AG04450 (cell line): ENCODE measurements around the gene DCDC1. TPM values are rescaled to one million over a fixed set of nuclear protein-coding genes. Genes with fewer than 3 reads are reported as not detected.

Experiments
- CTCF ChIA-PET: fragments of 300-600, 350-600 bp; formaldehyde crosslinking; extraction: SDS; loops from one replicate; lab custom pipeline; 2022; ENCODE audit warnings: antibody characterized with exemption, inconsistent platforms; lab: Charles Lee
- POLR2A ChIA-PET: fragments of 350-600 bp; formaldehyde crosslinking; extraction: SDS; loops from one replicate; lab custom pipeline; 2021; ENCODE audit warnings: antibody characterized with exemption, inconsistent platforms; lab: Yijun Ruan, JAX
- DNase-seq: peaks from one replicate; pipeline ENCODE4 v3.0.0-alpha.2; 2011; ENCODE audit warnings: low read depth, low spot score
- H3K27ac ChIP-seq: one replicate; pipeline ENCODE4 v1.5.1; 2012; ENCODE audit warnings: low read depth, low read length, control low read depth
- H3K27me3 ChIP-seq: one replicate; pipeline ENCODE4 v1.6.0; 2012; ENCODE audit warnings: low read length; ENCODE audit not compliant: control insufficient read depth, insufficient read depth
- H3K4me3 ChIP-seq: 2 replicates; pipeline ENCODE4 v1.5.1; 2011; ENCODE audit warnings: mild to moderate bottlenecking, low read depth, low read length, control low read depth
- H3K9me3 ChIP-seq: 2 replicates; pipeline ENCODE4 v1.5.1; 2012; ENCODE audit warnings: low read length; ENCODE audit not compliant: control insufficient read depth, insufficient read depth
- polyA plus RNA-seq: library from polyadenylated mRNA; depleted of rRNA; stranded (reverse); fragments of >200 nt; gene quantifications from 2 replicates; pipeline ENCODE4 v1.2.3, GENCODE V29; 2011
- TF ChIP-seq, protein P1 (sequence below): IDR thresholded peaks from 2 replicates; pipeline ENCODE4 v1.5.1; 2011; ENCODE audit warnings: low read depth, low read length, control low read depth, inconsistent platforms

Gene DCDC1
- polyA plus RNA-seq, 1 experiment: 0.02 TPM

DNA sequence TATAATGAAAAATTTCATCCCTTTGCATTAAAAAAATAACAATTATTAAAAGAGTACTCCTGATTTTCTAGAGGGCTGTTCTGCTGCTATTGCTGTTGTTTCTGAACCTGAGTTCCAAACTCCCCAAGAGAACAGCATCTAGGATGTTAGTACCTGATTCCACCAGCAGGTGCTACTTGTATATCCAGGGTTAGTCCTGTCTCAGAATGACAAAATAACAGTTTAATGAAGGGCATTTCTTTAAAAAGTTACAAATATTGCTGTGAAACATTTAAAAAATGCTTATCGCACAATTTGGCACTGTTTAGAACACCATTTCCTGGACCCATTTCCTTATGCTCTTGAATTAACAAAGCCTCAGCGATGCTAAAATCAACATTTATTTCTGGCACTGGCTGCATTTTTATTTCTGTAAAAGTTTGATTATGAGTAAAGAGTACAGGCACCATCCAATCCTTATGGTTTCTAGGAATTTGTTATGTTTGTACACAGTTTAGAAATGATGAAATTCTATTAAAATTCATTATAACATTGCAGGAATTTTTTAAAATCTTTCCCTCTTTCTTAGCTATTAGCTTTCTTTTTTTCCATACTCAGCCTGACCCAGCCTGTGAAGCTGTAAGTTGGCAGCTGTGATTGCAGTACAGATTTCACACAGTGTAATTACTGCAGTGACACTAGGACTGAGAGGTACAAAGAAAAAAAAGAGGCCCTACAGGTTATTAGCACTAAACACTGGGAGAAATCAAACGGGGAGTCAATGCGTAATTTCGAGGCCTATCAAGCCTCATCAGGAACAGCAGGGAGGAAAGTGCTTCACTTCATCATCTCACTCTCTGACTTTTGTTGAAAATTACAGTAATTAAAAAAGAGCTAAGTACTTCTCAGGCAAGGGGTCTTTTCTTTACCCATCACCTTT is 208.8 kb downstream of the DCDC1 start:
- Histone ChIP-seq H3K9me3 (no peaks in the 10 kb centered on the region), H3K27me3 (no peaks in the 10 kb centered on the region), H3K4me3 (no peak overlapping the region), H3K27ac (no peak overlapping the region)
- TF ChIP-seq, protein P1, sequence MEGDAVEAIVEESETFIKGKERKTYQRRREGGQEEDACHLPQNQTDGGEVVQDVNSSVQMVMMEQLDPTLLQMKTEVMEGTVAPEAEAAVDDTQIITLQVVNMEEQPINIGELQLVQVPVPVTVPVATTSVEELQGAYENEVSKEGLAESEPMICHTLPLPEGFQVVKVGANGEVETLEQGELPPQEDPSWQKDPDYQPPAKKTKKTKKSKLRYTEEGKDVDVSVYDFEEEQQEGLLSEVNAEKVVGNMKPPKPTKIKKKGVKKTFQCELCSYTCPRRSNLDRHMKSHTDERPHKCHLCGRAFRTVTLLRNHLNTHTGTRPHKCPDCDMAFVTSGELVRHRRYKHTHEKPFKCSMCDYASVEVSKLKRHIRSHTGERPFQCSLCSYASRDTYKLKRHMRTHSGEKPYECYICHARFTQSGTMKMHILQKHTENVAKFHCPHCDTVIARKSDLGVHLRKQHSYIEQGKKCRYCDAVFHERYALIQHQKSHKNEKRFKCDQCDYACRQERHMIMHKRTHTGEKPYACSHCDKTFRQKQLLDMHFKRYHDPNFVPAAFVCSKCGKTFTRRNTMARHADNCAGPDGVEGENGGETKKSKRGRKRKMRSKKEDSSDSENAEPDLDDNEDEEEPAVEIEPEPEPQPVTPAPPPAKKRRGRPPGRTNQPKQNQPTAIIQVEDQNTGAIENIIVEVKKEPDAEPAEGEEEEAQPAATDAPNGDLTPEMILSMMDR: peak; percentile 46
- POLR2A ChIA-PET: no interaction called here
- CTCF ChIA-PET: no interaction called here
- no peak for DNase-seq

DNA sequence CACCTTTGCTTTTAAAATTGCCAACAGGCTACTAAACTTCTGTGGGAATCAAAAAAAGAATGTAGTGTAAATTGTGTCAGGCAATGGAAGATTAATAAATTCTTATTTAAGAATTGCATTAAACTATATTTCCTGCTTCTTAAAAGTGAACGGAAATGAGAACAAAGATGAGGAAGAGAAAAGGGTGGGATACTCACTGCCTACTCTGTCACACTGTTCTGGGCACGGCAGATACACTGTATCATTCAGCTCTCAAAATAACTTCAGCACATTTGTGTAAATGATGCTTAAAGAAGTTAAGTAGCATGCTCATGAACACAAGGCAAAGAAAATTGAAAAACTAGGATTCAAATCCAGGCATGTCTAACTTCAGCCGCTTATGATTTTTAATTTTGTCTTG is 218.7 kb downstream of the DCDC1 start:
- TF ChIP-seq, protein P1: no peak
- DNase-seq: no peak
- Histone ChIP-seq H3K9me3 (peaks cover 4% of the 10 kb centered on the region; the same call in 1 of the 2 replicates), H3K27ac (no peak overlapping the region), H3K4me3 (no peak overlapping the region), H3K27me3 (no peaks in the 10 kb centered on the region)
- ChIA-PET POLR2A (no interaction called here), CTCF (no interaction called here)

DNA sequence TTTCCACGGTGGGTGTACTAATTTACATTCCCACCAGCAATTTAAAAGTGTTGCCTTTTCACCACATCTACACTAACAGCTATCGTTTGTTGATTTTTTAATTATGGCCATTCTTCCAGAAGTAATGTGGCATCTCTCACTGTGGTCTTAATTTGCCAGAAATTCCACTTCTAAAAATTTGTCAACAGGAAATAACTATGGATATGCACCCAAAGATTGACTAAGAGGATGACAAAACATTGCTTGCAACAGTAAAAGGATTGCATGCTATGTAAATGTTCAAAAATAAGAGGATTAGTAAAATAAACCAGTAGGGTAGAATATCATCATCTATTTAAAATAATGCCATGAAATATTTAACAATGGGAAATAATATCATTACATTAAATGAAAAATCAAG is 219.5 kb downstream of the DCDC1 start:
- no peak for DNase-seq
- no peaks in the 10 kb centered on the region for H3K27me3 ChIP-seq
- CTCF ChIA-PET: no interaction called here
- no peak overlapping the region for H3K27ac ChIP-seq
- no peak overlapping the region for H3K4me3 ChIP-seq
- H3K9me3 ChIP-seq: peaks cover 4% of the 10 kb centered on the region; the same call in 1 of the 2 replicates
- POLR2A ChIA-PET: no interaction called here
- TF ChIP-seq, protein P1: no peak

DNA sequence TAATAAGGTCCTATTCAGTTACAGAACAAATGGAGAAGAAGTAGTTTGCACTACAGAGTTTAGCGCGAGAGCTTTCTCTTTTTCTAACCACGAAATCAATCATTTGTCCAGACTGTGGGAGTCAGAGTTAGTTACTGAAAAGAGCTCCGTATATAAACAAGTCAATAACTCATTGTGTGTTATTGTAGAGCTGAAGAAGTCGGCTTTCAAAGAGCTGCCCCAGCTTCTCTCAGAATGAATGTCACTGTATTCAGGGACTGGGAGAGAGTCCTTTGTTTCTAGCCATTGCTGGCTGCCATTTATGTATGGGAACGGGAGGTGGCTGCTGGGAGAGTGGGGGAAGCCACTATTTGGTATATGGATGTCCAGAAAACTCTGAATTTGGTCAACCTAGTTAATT is 227.8 kb downstream of the DCDC1 start:
- TF ChIP-seq, protein P1: no peak
- H3K9me3 ChIP-seq: no peaks in the 10 kb centered on the region
- CTCF ChIA-PET: no interaction called here
- H3K27me3 ChIP-seq: no peaks in the 10 kb centered on the region
- no peak for DNase-seq
- no peak overlapping the region for H3K4me3 ChIP-seq
- POLR2A ChIA-PET: no interaction called here
- H3K27ac ChIP-seq: no peak overlapping the region

DNA sequence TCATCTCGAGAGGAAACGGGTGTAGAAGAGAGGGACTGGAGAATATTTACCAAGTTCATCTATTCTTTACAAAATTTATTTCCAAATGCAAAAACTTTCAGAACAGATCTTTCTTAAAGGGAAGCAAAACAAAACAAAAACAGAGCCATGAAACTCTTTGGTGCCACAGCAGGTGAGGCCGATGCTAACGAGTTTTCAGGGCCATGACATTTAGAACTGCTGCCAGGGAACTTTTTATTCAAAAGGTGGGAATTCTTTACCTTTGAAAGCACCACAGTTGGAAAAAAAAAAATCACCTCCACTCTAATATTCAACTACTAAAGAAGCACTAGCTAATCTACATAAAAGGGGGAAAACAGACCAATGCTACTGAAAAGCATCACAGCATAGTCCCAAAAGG is 230.1 kb downstream of the DCDC1 start:
- TF ChIP-seq, protein P1: no peak
- Histone ChIP-seq H3K27me3 (no peaks in the 10 kb centered on the region), H3K9me3 (no peaks in the 10 kb centered on the region), H3K4me3 (no peak overlapping the region), H3K27ac (no peak overlapping the region)
- POLR2A ChIA-PET: no interaction called here
- DNase-seq: no peak
- CTCF ChIA-PET: no interaction called here
